Mononuclear cell (primary cell): ENCODE data around the gene TNS1. TPM values are rescaled to one million over a fixed set of nuclear protein-coding genes. Genes with fewer than 3 reads are reported as not detected.

Experiments
- H3K27me3 ChIP-seq: 2 replicates; pipeline ENCODE4 v1.6.0; 2011; ENCODE audit warnings: low read length, control low read depth; ENCODE audit not compliant: insufficient read depth
- H3K4me1 ChIP-seq: 2 replicates; pipeline ENCODE4 v1.5.1; 2011; ENCODE audit warnings: mild to moderate bottlenecking, low read length, control low read depth; ENCODE audit not compliant: insufficient read depth
- H3K4me3 ChIP-seq: 2 replicates; pipeline ENCODE4 v1.5.1; 2011; ENCODE audit warnings: mild to moderate bottlenecking, low read length, moderate library complexity
- H3K9me3 ChIP-seq: 2 replicates; pipeline ENCODE4 v1.5.1; 2011; ENCODE audit warnings: low read depth, mild to moderate bottlenecking, control low read depth, low read length
- total RNA-seq: library from RNA; depleted of rRNA; stranded (reverse); fragments of >200 nt; gene quantifications from one replicate; pipeline ENCODE4 v1.2.3, GENCODE V29; 2012

TNS1 gene
- total RNA-seq, 1 donor: 3.5 TPM

GRCh38 chr2:217913436-217913835 lies 89.4 kb downstream of the TNS1 start:
- Histone ChIP-seq H3K4me3 (no peak overlapping the region), H3K9me3 (no peaks in the 10 kb centered on the region), H3K4me1 (peaks cover 7% of the 10 kb centered on the region), H3K27me3 (no peaks in the 10 kb centered on the region)

DNA sequence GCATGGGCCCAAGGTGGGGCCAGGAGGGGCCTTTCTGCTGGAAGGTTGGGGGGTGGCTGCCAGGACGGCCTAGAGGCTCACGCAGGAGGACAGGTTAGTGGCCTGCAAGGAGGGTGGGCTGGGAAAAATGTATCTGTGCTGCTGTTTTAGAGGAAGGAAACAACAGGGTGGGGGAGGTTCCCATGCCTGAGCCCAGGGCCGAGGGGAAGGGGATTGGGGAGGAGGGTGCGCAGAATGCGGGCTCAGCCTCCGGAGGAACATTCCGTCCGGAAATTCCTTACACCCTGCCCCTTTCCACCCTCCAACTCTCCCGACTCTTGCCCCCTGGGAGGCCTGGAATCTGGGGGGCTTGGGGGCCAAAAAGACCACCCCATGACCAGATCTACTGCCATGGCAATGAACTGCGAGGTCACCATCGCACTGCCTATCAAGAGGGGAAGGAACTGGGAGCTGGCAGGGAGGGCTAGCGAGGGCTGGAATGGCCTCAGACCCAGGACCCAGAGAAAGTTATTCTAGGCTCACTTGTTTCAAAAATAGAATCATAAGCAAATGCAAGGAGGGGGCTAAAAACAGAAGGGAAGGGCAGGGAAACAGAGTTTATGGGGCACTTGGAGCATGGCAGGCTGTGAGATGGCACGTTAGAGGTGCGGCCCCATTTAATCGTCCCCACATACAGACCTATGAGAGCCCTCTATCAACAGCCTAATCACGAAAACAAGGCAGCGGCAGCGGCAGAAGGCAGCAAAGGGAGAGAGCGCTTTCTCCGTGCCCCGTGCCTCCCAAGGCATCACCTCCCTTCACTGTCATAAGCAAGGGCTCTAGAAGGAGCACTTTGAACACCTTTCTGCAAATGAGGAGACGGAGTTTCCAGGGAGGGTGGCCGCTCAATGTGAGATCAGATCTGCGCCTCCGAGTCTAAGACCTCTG lies 90.4 kb downstream of the TNS1 start:
- H3K4me1 ChIP-seq: peaks cover 7% of the 10 kb centered on the region
- H3K4me3 ChIP-seq: no peak overlapping the region
- H3K27me3 ChIP-seq: no peaks in the 10 kb centered on the region
- no peaks in the 10 kb centered on the region for H3K9me3 ChIP-seq

- no peaks in the 10 kb centered on the region for H3K27me3 ChIP-seq
- H3K4me3 ChIP-seq: no peak overlapping the region
- peaks cover 11% of the 10 kb centered on the region for H3K4me1 ChIP-seq
These were observed 91.3 kb downstream of the TNS1 start for GRCh38 chr2:217911283-217912097.

DNA sequence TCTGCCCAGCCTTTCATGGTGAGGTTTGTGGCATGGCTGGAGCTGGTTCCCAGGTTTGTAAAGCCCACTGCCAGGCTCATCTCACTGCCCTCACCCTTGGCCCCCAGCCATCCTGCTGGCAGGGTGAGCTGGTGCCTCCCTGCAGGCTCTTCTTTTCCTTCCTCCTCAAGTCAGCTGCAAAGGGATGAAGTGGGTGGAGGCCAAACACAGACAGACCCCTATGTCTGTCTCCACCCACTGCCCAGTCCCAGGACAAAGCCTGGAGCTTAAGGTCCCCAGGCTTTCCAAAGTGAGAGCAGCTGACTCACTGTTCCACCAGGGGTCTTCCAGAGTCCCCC lies 92.0 kb downstream of the TNS1 start:
- Histone ChIP-seq H3K4me1 (peaks cover 11% of the 10 kb centered on the region), H3K4me3 (no peak overlapping the region), H3K9me3 (no peaks in the 10 kb centered on the region), H3K27me3 (no peaks in the 10 kb centered on the region)

More at GRCh38 chr2:217911283-217912097, 91.3 kb downstream of the TNS1 start:
- H3K9me3 ChIP-seq: no peaks in the 10 kb centered on the region

GRCh38 chr2:217909156-217909820 lies 93.5 kb downstream of the TNS1 start:
- Histone ChIP-seq H3K9me3 (no peaks in the 10 kb centered on the region), H3K4me3 (no peak overlapping the region), H3K4me1 (peaks cover 20% of the 10 kb centered on the region), H3K27me3 (no peaks in the 10 kb centered on the region)

DNA sequence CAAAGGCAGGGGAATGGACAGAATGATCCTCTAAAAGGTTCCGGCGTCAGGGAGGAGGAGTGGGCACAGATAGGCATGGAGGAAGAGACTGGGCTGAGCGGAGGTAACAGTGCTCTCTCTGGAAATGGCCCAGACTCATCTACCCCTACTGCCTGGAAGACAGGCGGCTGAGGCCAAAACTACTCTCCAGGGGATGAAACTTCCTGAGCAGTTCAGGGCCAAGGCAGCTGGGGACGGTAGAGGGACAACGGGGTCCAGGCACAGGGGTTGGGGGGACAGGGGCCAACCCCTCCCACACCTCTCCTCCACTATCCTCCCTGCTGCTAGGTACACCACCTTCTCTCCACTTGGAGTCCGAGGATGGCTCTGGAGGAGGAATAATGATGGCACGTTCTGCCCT lies 94.3 kb downstream of the TNS1 start:
- Histone ChIP-seq H3K4me3 (no peak overlapping the region), H3K27me3 (no peaks in the 10 kb centered on the region)

DNA sequence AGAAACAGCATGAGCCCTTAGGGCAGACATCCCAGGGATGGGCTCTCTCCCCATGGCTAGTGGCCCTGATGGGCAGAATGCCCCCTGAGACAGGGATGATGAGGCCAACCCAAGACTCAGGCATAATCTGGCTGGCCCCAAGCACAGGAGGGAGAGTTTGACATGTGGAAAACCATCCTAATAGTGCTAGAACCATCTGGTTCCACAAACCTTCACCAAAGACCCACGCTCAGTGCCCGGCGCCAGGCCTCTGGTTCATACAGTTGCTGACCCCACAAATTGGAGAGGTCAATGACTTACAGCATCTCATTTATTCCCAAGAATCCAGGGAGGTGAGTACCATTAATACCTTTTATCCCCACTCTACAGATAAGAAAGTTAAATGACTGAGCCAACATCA lies 95.5 kb downstream of the TNS1 start:
- no peaks in the 10 kb centered on the region for H3K9me3 ChIP-seq
- H3K27me3 ChIP-seq: no peaks in the 10 kb centered on the region
- peaks cover 35% of the 10 kb centered on the region for H3K4me1 ChIP-seq

More for the DNA sequence above, 94.3 kb downstream of the TNS1 start:
- H3K4me1 ChIP-seq: peaks cover 22% of the 10 kb centered on the region
- H3K9me3 ChIP-seq: no peaks in the 10 kb centered on the region

GRCh38 chr2:217906798-217907197 lies 96.0 kb downstream of the TNS1 start:
- Histone ChIP-seq H3K9me3 (no peaks in the 10 kb centered on the region), H3K4me1 (peaks cover 37% of the 10 kb centered on the region), H3K4me3 (no peak overlapping the region), H3K27me3 (no peaks in the 10 kb centered on the region)

More for the DNA sequence above, 95.5 kb downstream of the TNS1 start:
- no peak overlapping the region for H3K4me3 ChIP-seq

DNA sequence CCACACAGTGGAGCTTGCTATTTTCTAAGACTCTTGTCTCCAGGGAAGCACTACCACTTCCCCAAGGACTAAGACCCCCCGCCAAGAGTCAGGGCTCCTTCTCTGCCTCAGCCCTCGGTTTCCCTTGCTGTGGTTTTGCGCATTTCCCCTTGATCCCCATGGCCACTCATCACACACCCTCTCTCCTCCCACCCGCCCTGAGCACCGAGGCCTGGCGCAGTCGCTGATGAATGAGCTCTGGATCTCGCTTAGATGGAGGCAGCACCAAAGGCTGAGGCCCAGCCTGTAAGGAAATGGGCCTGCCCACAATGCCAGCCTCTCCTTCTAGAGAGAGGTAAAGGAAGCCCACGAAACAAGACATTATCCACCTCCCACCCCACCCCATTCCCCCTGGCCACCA lies 96.9 kb downstream of the TNS1 start:
- no peaks in the 10 kb centered on the region for H3K27me3 ChIP-seq

DNA sequence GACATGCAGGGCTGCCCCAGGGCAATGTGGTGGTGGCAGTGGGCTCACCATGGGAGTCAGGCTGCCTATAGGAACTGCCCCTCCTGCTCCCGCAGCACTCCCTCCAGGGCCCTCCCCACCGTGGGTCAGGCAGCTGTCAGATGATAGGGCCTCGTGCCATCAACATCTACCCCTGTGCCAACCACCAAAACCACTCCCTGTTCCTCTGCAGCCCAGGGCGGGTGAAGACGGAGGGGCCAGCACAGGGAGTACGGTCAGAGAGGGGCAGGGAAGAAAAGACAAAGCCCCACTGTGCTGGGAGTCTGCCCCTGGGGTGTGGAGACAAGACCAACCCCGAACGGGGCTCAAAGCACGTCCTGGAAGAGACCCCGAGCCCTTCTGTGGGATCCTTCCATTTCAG lies 97.4 kb downstream of the TNS1 start:
- H3K27me3 ChIP-seq: no peaks in the 10 kb centered on the region
- no peak overlapping the region for H3K4me3 ChIP-seq
- no peaks in the 10 kb centered on the region for H3K9me3 ChIP-seq
- H3K4me1 ChIP-seq: peaks cover 31% of the 10 kb centered on the region

More for the DNA sequence above, 96.9 kb downstream of the TNS1 start:
- H3K4me3 ChIP-seq: no peak overlapping the region
- H3K4me1 ChIP-seq: peaks cover 31% of the 10 kb centered on the region
- no peaks in the 10 kb centered on the region for H3K9me3 ChIP-seq

DNA sequence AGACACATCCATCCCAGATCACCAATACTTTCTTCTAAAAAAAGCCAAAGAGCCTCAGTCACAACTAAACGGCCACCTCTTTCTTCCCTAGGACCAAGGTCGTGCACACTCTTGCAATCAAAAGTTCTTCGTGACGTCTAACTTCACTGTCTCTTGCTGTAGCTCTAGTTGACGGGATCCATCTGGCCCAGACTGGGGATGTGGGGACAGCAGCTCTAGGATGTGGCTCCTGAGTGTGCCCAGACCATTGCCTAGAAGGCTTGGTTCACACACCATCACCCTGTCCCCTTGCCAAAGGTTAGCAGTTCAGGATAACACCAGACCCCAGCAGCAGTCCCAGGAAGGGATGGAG lies 98.2 kb downstream of the TNS1 start:
- Histone ChIP-seq H3K4me1 (peaks cover 31% of the 10 kb centered on the region), H3K4me3 (no peak overlapping the region), H3K27me3 (no peaks in the 10 kb centered on the region), H3K9me3 (no peaks in the 10 kb centered on the region)

GRCh38 chr2:217903859-217904613 lies 98.8 kb downstream of the TNS1 start:
- Histone ChIP-seq H3K27me3 (no peaks in the 10 kb centered on the region), H3K9me3 (no peaks in the 10 kb centered on the region), H3K4me1 (peaks cover 31% of the 10 kb centered on the region), H3K4me3 (no peak overlapping the region)

DNA sequence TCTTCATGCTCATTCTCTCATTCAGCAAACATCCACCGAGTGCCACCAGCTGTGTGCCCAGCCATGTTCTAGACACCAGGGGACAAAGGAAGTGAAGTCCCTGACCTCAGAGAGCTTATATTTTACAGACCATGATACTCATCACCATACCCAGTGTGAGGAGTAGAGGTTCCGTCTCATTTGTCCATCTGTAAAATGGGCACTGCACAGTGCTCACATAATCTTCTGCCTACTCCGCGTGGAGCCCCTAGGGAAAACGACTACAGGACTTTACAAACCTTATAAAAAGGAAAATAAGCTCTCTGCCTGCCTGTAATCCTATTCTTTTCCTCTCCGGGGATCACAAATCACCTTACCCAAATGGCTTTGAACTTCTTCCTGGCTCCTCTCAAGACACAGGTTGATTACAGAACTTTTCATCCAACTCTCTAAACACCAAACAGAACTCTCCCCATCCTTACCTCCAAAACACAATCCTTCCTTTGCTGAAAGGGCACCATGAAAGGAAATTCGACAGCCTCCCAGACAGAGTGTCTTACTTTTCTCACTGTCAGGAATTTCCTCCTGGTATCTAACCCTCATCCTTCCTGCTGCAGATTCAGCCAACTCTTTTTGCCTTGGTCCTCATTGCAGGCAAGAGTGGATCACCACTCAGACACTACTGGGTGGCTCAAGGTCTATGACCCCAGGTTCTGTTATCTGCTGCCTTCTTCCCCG lies 99.5 kb downstream of the TNS1 start:
- H3K4me3 ChIP-seq: no peak overlapping the region
- peaks cover 31% of the 10 kb centered on the region for H3K4me1 ChIP-seq
- H3K27me3 ChIP-seq: no peaks in the 10 kb centered on the region
- H3K9me3 ChIP-seq: no peaks in the 10 kb centered on the region
